ENCODE data around the gene METAP2. TPM values are rescaled to one million over a fixed set of nuclear protein-coding genes. Genes with fewer than 3 reads are reported as not detected.
"Not testable (repeated sequence)": the region's sequence is repeated elsewhere in the genome, so short reads cannot be mapped to it uniquely, and the experiment has no call there.

The METAP2 gene
- 100 to 1,000 TPM; 108 to 110 TPM for total RNA-seq

DNA sequence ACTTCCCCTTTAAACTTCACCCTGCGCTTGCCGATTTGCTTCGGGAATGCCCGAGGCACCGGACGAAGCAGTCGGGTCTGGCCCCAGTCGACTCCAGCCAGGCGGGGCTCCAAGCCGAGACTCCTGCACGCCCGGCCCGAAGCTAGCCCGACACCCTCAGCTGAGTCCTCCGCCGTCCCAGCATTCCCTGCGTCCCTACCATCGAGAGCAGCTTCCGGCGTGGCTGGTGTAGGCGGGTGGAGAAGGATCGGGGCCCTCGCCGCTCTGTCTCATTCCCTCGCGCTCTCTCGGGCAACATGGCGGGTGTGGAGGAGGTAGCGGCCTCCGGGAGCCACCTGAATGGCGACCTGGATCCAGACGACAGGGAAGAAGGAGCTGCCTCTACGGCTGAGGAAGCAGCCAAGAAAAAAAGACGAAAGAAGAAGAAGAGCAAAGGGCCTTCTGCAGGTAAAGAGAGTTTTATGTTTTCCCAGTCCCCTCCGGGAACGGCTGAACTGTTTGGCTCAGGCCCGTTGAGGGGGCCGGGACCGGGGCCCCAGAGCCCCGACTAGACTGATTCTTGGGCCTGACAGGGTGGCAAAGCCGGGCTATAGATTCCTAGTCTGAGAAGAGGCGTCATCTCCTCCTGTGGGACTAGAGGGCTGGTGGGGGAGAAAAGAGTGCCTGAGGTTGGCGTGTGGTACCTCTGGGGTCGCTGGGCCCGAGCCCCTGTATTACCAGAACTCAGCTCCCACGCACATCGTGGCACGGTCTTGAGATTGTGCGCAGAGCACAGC is at the start of gene METAP2:
TSS of gene METAP2 (plus strand) at position 269 of the 776 bp plus-strand sequence. CDS start at position 297, 28 bp downstream.
- DNase-seq = peak; percentile 96

DNA sequence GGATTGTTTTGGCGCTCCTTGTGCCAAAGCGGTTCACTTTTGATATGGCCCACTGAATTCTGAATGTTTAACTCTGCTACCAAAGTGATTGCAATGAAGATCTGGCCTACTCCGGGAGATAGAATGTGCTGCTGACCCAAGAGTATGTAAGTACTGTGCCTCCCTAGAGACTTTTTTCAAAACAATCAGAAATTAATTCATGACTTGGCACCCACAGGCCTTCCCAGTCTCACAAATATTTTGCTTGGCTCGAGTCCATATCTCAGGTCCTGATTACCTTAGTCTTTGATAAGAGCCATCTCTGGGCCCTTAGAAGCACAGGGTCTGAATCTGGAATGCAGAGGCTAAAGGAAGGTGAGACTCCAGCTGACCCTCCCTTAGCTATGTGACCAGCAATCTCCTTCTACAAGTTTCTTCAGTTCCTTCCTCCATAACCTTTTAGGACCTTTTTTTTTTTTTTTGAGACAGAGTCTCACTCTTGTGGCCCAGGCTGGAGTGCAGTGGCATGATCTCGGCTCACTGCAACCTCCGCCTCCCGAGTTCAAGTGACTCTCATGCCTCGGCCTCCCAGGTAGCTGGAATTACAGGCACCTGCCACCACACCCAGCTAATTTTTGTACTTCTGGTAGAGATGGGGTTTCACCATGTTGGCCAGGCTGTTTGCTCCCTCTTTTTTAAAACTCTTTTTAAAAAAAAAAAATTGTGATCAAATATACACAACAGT is 49.5 kb upstream of the METAP2 start:
- Mint-ChIP-seq H3K36me3 (ENCODE audit: low read depth) (no peaks in the 10 kb centered on the region), H3K4me3 (no peak overlapping the region), H3K4me1 (ENCODE audit: low read depth) (peaks cover 12% of the 10 kb centered on the region), H3K9me3 (no peaks in the 10 kb centered on the region), H3K27ac (no peak overlapping the region), H3K27me3 (ENCODE audit: low read depth) (no peaks in the 10 kb centered on the region)
- no peak for DNase-seq
- CTCF ChIA-PET = no interaction called here
- intact Hi-C loops (cut with micrococcal nuclease) = no loop called here

More for the DNA sequence above, at the start of gene METAP2:
- intact Hi-C loops (cut with micrococcal nuclease) = loop anchor here (1.0 to 10.0 kb wide), 11 partner anchors 47 to 1212 kb away; partner anchors contain the start of genes AMDHD1, CCDC38, FGD6 and NDUFA12
- Mint-ChIP-seq H3K4me1 (ENCODE audit: low read depth) (peaks cover 42% of the 10 kb centered on the region), H3K36me3 (ENCODE audit: low read depth) (peaks cover 34% of the 10 kb centered on the region), H3K9me3 (no peaks in the 10 kb centered on the region), H3K27me3 (ENCODE audit: low read depth) (no peaks in the 10 kb centered on the region), H3K4me3 (peak within 1 kb of the TSS; percentile 96), H3K27ac (peak within 1 kb of the TSS; percentile 98)
- CTCF ChIA-PET = interaction anchor here (0.6 to 1.4 kb wide), 2 partner anchors 60 to 61 kb away, joined by 3 to 4 read pairs; no protein-coding TSS in a partner anchor

DNA sequence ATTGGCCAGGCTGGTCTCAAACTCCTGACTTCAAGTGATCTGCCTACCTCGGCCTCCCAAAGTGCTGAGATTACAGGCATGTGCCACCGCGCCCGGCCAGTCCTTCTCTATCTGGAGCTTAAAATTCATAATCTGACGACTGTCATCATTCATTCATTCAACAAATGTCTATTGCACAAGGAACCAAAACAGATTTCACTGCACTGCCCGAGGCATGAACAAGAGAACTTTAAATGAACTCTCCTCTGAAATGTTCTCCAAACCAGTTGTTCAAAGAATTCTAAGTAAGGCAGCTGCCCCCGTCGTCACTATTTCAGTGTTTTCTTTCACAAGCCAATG is 44.8 kb upstream of the METAP2 start:
- CTCF ChIA-PET = interaction anchor here (0.7 kb wide), 1 partner anchor 75 kb away, joined by 3 read pairs; no protein-coding TSS in a partner anchor
- peaks cover 12% of the 10 kb centered on the region for H3K4me1 Mint-ChIP-seq (ENCODE audit: low read depth)
- no peak overlapping the region for H3K27ac Mint-ChIP-seq
- no peak for DNase-seq
- H3K36me3 Mint-ChIP-seq (ENCODE audit: low read depth) = no peaks in the 10 kb centered on the region
- intact Hi-C loops (cut with micrococcal nuclease) = loop anchor here (5.0 kb wide), 1 partner anchor 43 kb away; the partner anchor contains the start of gene METAP2
- H3K4me3 Mint-ChIP-seq = no peak overlapping the region
- no peaks in the 10 kb centered on the region for H3K9me3 Mint-ChIP-seq
- H3K27me3 Mint-ChIP-seq (ENCODE audit: low read depth) = no peaks in the 10 kb centered on the region

DNA sequence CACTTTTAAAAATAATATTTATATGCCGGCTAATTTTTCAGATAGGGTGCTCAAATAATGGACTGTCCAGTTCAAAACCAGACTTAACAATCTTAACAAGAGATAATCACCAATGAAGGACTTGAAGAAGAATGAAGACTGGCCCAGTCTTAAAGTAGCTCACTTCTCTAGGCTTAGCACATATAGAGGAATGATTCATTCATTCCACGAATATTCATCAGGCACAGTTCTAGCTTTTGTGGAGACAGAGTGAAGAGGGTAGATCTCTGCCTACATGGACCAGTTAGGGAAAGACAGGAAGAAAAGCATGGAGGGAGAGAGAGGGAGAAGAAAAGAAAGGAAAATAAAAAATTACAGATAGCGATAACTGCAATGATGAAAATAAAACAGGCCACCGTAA is 42.8 kb upstream of the METAP2 start:
- H3K4me1 Mint-ChIP-seq (ENCODE audit: low read depth) = peaks cover 12% of the 10 kb centered on the region
- H3K27me3 Mint-ChIP-seq (ENCODE audit: low read depth) = no peaks in the 10 kb centered on the region
- no peaks in the 10 kb centered on the region for H3K9me3 Mint-ChIP-seq
- no peak overlapping the region for H3K27ac Mint-ChIP-seq
- no peak for DNase-seq
- no peaks in the 10 kb centered on the region for H3K36me3 Mint-ChIP-seq (ENCODE audit: low read depth)
- no peak overlapping the region for H3K4me3 Mint-ChIP-seq
- CTCF ChIA-PET = interaction anchor here (0.6 kb wide), 1 partner anchor 1286 kb away, joined by 3 read pairs; no protein-coding TSS in a partner anchor
- intact Hi-C loops (cut with micrococcal nuclease) = no loop called here

DNA sequence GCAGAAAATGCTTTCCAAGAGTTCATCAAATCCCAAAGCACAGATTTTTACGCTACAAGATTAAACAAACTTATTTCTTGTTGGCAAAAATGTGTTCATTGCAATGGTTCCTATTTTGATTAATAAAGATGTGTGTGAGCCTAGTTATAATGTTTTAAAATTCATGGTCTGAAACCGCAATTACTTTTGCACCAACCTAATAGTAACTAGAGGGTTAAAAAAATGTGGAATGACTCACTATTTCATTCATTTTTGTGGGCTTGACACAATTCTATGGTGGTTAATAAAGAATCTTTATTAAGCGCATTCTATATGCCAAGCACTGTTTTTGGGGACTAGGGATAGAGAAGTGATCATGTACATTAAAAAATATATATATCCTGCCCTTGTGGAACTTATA is 38.6 kb upstream of the METAP2 start:
- CTCF ChIA-PET = no interaction called here
- Mint-ChIP-seq H3K4me1 (ENCODE audit: low read depth) (no peaks in the 10 kb centered on the region), H3K27me3 (ENCODE audit: low read depth) (no peaks in the 10 kb centered on the region), H3K36me3 (ENCODE audit: low read depth) (no peaks in the 10 kb centered on the region), H3K4me3 (no peak overlapping the region), H3K9me3 (no peaks in the 10 kb centered on the region), H3K27ac (no peak overlapping the region)
- DNase-seq = no peak
- intact Hi-C loops (cut with micrococcal nuclease) = no loop called here

DNA sequence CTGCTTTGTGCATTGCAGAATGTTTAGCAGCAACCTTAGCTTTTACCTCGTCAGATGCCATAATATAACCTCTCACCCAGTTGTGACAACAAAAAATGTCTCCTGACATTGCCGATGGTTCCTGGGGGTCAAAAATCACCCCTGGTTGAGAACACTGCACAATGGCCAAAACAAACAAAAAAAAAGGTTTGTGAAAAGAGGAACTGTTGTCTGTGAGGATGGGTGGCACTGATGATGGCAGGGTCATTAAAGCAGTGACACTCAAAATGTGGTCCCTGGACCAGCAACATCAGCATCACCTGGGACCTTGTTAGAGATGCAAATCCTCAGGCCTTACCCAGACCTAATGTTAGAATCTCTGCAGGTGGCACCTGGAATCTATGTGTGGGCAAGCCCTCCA is 36.4 kb upstream of the METAP2 start:
- no peak for DNase-seq
- intact Hi-C loops (cut with micrococcal nuclease) = no loop called here
- no peaks in the 10 kb centered on the region for H3K4me1 Mint-ChIP-seq (ENCODE audit: low read depth)
- CTCF ChIA-PET = no interaction called here
- H3K9me3 Mint-ChIP-seq = no peaks in the 10 kb centered on the region
- H3K36me3 Mint-ChIP-seq (ENCODE audit: low read depth) = no peaks in the 10 kb centered on the region
- no peak overlapping the region for H3K27ac Mint-ChIP-seq
- no peak overlapping the region for H3K4me3 Mint-ChIP-seq
- H3K27me3 Mint-ChIP-seq (ENCODE audit: low read depth) = no peaks in the 10 kb centered on the region

DNA sequence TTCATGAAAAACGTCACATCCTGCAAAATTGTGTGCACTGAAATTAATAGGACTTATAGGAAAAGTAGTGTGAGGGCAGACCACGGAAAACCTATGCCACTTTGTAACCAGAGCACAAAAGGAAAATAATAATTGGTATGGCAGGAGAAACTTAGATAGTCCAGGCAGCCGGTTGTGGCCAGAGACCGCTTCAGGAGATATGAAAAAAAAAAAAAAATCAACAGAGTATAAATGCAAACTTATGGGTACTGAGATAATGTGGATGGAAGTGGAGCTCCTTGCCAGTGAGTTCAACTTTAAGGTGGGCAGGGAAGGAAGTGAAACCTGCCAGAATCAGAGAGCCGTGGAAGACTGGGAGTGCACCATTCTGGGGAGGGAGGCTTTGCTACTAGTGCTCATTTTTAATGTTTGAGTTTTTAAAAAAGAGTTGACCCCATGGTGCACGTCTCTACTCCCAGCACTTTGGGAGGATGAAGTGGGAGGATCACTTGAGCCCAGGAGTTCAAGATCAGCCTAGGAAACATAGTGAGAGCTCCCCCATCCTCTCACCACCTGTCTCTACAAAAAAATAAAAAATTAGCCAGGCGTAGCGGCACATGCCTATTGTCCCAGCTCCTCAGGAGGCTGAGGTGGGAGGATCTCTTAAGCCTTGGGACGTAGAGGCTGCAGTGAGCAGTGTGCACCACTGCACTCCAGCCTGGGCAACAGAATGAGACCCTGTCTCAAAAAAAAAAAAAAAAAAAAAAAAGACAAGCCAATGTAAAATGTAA is 34.3 kb upstream of the METAP2 start:
- Mint-ChIP-seq H3K4me1 (ENCODE audit: low read depth) (no peaks in the 10 kb centered on the region), H3K27ac (no peak overlapping the region)
- CTCF ChIA-PET = no interaction called here

DNA sequence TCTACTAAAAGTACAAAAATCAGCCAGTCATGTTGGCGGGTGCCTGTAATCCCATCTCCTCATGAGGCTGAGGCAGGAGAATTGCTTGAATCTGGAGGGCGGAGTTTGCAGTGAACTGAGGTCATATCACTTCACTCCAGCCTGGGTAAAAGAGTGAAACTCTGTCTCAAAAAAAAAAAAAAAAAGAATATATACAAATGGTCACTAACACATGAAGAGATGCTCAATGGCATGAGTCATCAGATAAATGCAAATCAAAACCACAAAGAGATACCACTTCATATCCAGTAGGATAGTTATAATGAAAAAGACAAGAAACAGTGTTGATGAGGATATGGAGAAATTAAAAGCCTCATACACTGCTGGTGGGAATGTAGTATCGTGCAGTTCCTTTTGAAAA is 33.6 kb upstream of the METAP2 start:
- intact Hi-C loops (cut with micrococcal nuclease) = no loop called here

More for the DNA sequence above, 34.3 kb upstream of the METAP2 start:
- Mint-ChIP-seq H3K27me3 (ENCODE audit: low read depth) (no peaks in the 10 kb centered on the region), H3K9me3 (no peaks in the 10 kb centered on the region), H3K4me3 (no peak overlapping the region), H3K36me3 (ENCODE audit: low read depth) (no peaks in the 10 kb centered on the region)
- intact Hi-C loops (cut with micrococcal nuclease) = no loop called here
- DNase-seq = no peak

DNA sequence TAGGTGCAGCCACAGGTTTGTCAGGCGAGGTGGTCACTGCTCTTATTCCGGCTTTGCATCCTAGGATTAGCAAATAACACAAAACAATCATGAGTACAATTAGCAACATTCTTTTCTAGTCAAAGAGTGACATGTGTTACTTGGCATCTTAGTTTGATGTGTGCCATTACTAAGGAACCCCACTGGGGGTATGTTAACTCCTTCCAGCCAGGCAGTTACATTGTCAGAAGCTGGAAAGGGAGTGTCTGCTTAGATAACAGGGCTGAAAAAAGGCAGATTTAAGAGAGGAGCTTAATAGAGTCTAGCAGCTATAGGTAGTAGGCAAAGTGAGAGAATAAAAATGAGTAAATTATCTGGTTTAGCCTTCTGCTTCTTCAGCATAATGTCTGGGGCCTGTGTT is 30.5 kb upstream of the METAP2 start:
- H3K36me3 Mint-ChIP-seq (ENCODE audit: low read depth) = no peaks in the 10 kb centered on the region
- peaks cover 23% of the 10 kb centered on the region for H3K27me3 Mint-ChIP-seq (ENCODE audit: low read depth)
- no peak for DNase-seq
- intact Hi-C loops (cut with micrococcal nuclease) = no loop called here
- H3K27ac Mint-ChIP-seq = no peak overlapping the region
- no peaks in the 10 kb centered on the region for H3K9me3 Mint-ChIP-seq
- CTCF ChIA-PET = no interaction called here
- peaks cover 2% of the 10 kb centered on the region for H3K4me1 Mint-ChIP-seq (ENCODE audit: low read depth)
- H3K4me3 Mint-ChIP-seq = no peak overlapping the region

More for the DNA sequence above, 33.6 kb upstream of the METAP2 start:
- CTCF ChIA-PET = no interaction called here
- H3K9me3 Mint-ChIP-seq = no peaks in the 10 kb centered on the region
- peaks cover 4% of the 10 kb centered on the region for H3K27me3 Mint-ChIP-seq (ENCODE audit: low read depth)
- H3K4me3 Mint-ChIP-seq = no peak overlapping the region
- no peak overlapping the region for H3K27ac Mint-ChIP-seq
- no peaks in the 10 kb centered on the region for H3K36me3 Mint-ChIP-seq (ENCODE audit: low read depth)
- no peaks in the 10 kb centered on the region for H3K4me1 Mint-ChIP-seq (ENCODE audit: low read depth)
- no peak for DNase-seq

DNA sequence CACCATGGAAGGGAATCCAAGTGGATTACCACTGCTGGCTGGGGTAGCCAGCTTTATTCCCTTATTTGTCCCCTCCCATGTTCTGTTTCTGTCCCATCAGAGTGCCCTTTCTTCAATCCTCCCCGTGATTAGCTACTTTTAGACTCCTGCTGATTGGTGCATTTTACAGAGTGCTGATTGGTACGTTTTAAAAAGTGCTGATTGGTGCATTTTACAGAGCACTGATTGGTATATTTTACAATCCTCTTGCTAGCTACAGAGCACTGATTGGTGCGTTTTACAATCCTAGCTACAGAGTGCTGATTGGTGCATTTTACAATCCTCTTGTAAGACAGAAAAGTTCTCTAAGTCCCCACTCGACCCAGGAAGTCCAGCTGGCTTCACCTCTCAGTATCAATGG is 28.9 kb upstream of the METAP2 start:
- DNase-seq; H3K9me3 Mint-ChIP-seq; H3K36me3 Mint-ChIP-seq (ENCODE audit: low read depth); H3K4me1 Mint-ChIP-seq (ENCODE audit: low read depth); intact Hi-C loops (cut with micrococcal nuclease); H3K4me3 Mint-ChIP-seq; H3K27ac Mint-ChIP-seq: not testable (repeated sequence)
- CTCF ChIA-PET = interaction anchor here (0.6 kb wide), 1 partner anchor 22 kb away, joined by 3 read pairs; no protein-coding TSS in a partner anchor
- peaks cover 25% of the 10 kb centered on the region for H3K27me3 Mint-ChIP-seq (ENCODE audit: low read depth)

DNA sequence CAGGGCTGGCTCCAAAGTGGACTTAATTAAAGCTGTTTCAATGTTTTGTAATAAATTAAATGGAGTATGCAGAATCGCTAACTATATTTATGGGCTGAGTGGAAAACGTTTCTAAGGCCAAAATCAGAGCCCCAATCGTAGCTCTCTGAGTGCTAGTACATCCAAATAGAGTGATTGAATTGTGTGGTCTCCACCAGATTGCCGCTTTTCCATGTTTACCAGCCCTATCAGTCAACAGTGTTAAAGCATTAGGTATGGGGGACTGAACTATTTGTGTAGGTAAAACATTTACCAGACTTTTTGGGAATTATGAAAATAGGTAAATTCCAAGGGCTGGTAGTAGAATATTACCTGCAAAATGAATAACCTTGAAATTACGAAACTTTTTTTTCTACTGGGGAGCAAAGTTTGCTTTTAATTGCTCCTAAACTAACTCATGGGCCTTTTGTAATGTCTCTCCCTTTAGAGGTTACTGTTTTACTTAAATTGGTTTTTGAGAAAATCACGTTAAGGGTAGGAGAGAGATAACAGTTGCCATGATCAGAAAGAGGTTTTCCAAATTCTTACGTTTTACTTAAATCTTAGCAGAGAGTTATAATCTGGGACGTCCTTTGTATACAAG is 28.0 kb upstream of the METAP2 start:
- Mint-ChIP-seq H3K27me3 (ENCODE audit: low read depth) (peaks cover 26% of the 10 kb centered on the region), H3K9me3 (no peaks in the 10 kb centered on the region), H3K4me3 (no peak overlapping the region), H3K36me3 (ENCODE audit: low read depth) (no peaks in the 10 kb centered on the region), H3K27ac (no peak overlapping the region), H3K4me1 (ENCODE audit: low read depth) (peaks cover 2% of the 10 kb centered on the region)
- CTCF ChIA-PET = interaction anchor here (0.6 to 0.8 kb wide), 2 partner anchors 89 to 226 kb away, joined by 3 to 4 read pairs; no protein-coding TSS in a partner anchor
- intact Hi-C loops (cut with micrococcal nuclease) = no loop called here
- no peak for DNase-seq

DNA sequence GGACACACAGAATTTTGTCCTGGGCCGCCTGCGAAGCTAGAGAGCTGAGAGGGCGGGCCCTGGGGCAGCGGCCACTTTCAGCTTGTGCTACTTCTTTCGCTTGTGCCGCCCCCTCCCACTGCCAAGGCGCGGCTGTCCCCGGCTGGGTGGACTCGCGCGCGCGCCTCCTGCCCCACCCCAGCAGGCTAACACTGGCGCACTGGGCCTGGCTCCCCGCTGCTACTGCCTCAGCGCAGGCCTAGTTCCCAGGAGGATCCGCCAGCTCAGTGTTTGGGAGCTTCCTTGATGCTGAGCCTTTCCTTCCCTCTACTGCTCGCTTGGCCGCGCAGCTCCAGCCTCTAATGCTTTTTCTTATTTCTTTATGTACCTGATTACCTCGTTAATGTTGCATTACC is 27.4 kb upstream of the METAP2 start:
- CTCF ChIA-PET = interaction anchor here (0.6 to 0.8 kb wide), 2 partner anchors 88 to 227 kb away, joined by 3 to 4 read pairs; no protein-coding TSS in a partner anchor
- Mint-ChIP-seq H3K9me3 (no peaks in the 10 kb centered on the region), H3K4me1 (ENCODE audit: low read depth) (peaks cover 2% of the 10 kb centered on the region), H3K4me3 (no peak overlapping the region), H3K36me3 (ENCODE audit: low read depth) (no peaks in the 10 kb centered on the region), H3K27ac (no peak overlapping the region), H3K27me3 (ENCODE audit: low read depth) (peaks cover 26% of the 10 kb centered on the region)
- DNase-seq = no peak
- intact Hi-C loops (cut with micrococcal nuclease) = no loop called here

Measured in activated naive CD4-positive, alpha-beta T cell treated with anti-CD3 and anti-CD28 coated beads for 36 hours (primary cell).